ENCODE data around the gene COQ7. TPM values are rescaled to one million over a fixed set of nuclear protein-coding genes. Genes with fewer than 3 reads are reported as not detected.

COQ7 gene
- total RNA-seq, 1 donor from 2014 or later: 45.4 TPM

DNA sequence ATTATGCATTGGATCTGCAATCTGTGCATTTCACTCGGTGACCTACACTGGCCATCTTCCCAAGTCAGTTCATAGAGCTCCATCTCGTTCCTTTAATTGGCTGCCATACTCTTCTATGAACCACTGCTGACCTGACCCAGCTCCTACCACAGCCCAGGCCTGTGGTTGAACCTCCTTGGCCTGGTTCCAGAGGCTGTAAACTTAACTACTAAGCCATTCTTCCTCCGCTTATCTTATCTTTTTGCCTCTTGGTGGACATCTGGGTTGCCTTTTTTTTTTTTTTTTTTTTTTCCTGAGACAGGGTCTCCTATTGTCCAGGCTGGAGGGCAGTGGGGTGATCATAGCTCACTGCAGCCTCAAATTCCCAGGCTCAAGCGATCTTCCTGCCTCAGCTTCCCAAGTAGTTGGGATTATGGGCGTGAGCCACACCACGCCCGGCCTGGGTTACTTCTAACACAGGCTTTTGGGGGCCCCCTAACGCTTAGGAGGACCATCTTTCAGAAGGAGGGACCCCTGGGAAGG, 18.3 kb downstream of the COQ7 start:
- TF ChIP-seq, protein P1, sequence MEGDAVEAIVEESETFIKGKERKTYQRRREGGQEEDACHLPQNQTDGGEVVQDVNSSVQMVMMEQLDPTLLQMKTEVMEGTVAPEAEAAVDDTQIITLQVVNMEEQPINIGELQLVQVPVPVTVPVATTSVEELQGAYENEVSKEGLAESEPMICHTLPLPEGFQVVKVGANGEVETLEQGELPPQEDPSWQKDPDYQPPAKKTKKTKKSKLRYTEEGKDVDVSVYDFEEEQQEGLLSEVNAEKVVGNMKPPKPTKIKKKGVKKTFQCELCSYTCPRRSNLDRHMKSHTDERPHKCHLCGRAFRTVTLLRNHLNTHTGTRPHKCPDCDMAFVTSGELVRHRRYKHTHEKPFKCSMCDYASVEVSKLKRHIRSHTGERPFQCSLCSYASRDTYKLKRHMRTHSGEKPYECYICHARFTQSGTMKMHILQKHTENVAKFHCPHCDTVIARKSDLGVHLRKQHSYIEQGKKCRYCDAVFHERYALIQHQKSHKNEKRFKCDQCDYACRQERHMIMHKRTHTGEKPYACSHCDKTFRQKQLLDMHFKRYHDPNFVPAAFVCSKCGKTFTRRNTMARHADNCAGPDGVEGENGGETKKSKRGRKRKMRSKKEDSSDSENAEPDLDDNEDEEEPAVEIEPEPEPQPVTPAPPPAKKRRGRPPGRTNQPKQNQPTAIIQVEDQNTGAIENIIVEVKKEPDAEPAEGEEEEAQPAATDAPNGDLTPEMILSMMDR (IDR thresholded peaks at IDR 0.05; ENCODE audit: borderline replicate concordance): no peak
- intact Hi-C loops (cut with micrococcal nuclease): loop anchor here (5.0 to 10.0 kb wide), 3 partner anchors 89 to 419 kb away; no protein-coding TSS in a partner anchor
- Histone ChIP-seq H3K4me1 (peaks cover 8% of the 10 kb centered on the region), H3K27ac (replicated peaks) (no peak overlapping the region), H3K4me3 (peak overlapping the region; percentile 63), H3K36me3 (peaks cover 16% of the 10 kb centered on the region), H3K9me3 (replicated peaks) (no peaks in the 10 kb centered on the region), H3K27me3 (ENCODE audit: low read depth) (no peaks in the 10 kb centered on the region)
- DNase-seq: no peak

DNA sequence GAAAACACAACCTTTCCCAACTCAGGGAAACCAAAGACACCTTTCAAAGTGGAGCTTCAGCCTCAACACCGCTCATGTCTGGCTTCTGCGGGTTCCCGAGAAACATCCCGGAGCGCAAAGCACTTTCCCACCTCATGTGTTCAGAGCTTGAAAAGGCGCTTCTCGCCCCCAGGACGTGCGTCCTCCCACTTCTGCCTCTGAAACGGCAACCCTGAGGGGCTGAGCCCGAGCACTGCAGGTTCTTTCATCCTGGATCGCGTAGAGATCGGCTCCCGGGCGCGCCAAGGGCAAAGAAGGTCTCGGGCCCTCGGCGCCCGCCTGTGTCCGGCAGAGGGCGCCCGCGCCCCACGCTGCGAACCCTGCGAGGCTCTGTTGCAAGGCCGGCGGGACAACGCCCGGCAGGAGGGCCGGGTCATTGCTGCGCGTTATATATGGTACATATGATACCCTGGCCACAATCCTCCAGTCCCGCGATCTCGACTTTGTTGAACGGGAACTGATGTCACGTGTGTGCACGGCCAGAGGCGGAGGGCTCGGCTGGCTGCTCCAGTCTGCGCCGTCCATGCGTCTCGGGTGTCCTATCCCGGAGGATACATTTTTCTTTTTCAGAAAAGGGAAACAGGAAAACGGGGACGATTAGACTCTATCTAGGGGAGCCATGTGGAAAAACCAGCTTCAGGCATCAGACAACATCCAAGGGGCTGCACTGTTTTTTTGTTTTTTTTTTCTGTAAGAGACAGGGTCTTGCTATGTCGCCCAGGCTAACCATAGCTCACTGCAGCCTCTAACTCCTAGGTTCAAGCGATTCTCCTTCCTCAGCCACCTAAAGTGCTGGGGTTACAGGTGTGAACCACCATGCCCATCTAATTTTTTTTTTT, 19.1 kb downstream of the COQ7 start:
- H3K36me3 ChIP-seq: peaks cover 9% of the 10 kb centered on the region
- H3K27ac ChIP-seq (replicated peaks): peak overlapping the region; percentile 39
- DNase-seq: peak; percentile 82
- peaks cover 8% of the 10 kb centered on the region for H3K4me1 ChIP-seq
- intact Hi-C loops (cut with micrococcal nuclease): loop anchor here (5.0 to 10.0 kb wide), 3 partner anchors 88 to 418 kb away; no protein-coding TSS in a partner anchor
- H3K4me3 ChIP-seq: peak overlapping the region; percentile 63
- no peaks in the 10 kb centered on the region for H3K27me3 ChIP-seq (ENCODE audit: low read depth)
- TF ChIP-seq, protein P1 (IDR thresholded peaks at IDR 0.05; ENCODE audit: borderline replicate concordance): peak; percentile 100
- no peaks in the 10 kb centered on the region for H3K9me3 ChIP-seq (replicated peaks)

DNA sequence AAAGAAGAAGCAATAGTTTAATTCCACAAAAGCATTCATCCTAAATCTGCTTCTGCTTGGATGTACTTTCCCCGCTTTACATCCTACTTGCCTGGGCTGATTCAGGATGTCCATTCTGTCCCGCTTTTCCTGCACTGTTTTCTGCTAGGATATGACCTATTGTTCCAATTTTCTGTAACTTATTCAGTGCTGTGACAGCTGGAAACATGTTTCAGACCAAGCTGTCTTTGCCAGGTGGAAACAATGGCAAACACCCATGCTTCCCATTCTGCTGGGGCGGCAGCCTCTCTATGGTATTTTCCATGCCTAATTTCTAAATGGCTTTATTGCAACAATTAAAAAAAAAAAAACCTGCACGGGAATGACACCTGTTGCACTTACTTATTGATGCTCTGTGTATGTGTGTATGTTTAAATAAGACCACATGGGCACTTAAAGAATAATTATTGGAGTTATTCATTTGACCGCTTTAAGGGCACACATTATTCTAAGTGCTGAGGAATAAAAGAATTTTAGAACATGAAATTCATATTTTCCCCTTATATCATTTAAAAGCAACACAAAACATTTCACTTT, 21.0 kb downstream of the COQ7 start:
- Histone ChIP-seq H3K36me3 (no peaks in the 10 kb centered on the region), H3K27ac (replicated peaks) (peak overlapping the region; percentile 27), H3K27me3 (ENCODE audit: low read depth) (no peaks in the 10 kb centered on the region), H3K4me3 (no peak overlapping the region), H3K9me3 (replicated peaks) (no peaks in the 10 kb centered on the region), H3K4me1 (peaks cover 8% of the 10 kb centered on the region)
- TF ChIP-seq, protein P1 (IDR thresholded peaks at IDR 0.05; ENCODE audit: borderline replicate concordance): no peak
- intact Hi-C loops (cut with micrococcal nuclease): loop anchor here (5.0 to 10.0 kb wide), 3 partner anchors 86 to 416 kb away; no protein-coding TSS in a partner anchor
- DNase-seq: no peak

DNA sequence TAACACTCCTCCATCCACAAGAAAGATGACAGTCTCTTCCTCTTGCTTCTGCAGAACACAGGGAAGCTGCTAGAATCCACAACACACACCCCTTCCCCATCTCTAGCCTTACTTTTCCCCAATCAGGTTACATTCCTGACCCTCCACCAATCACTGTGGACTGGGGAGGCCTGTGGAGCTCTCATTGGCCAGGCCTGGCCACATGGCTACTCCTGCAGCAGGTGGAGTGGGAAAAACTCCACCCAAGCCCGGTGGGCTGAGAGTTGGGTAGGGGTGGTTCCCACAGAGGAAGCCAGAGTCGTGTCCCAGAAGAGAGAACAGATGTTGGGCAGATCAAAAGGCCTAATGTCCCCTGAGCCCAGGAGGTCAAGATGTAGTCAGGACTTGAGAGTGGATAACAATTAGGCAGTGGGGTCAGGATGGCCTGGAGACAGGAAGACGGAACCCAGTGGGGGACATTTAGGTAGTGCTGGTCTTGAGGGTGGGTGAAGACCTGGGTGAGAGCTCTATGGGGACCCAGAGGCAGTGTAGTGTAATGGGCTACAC, 22.1 kb downstream of the COQ7 start:
- peaks cover 8% of the 10 kb centered on the region for H3K4me1 ChIP-seq
- H3K4me3 ChIP-seq: no peak overlapping the region
- TF ChIP-seq, protein P1 (IDR thresholded peaks at IDR 0.05; ENCODE audit: borderline replicate concordance): no peak
- H3K36me3 ChIP-seq: no peaks in the 10 kb centered on the region
- no peak for DNase-seq
- H3K27ac ChIP-seq (replicated peaks): no peak overlapping the region
- intact Hi-C loops (cut with micrococcal nuclease): loop anchor here (5.0 to 10.0 kb wide), 3 partner anchors 85 to 415 kb away; no protein-coding TSS in a partner anchor
- no peaks in the 10 kb centered on the region for H3K27me3 ChIP-seq (ENCODE audit: low read depth)
- no peaks in the 10 kb centered on the region for H3K9me3 ChIP-seq (replicated peaks)

DNA sequence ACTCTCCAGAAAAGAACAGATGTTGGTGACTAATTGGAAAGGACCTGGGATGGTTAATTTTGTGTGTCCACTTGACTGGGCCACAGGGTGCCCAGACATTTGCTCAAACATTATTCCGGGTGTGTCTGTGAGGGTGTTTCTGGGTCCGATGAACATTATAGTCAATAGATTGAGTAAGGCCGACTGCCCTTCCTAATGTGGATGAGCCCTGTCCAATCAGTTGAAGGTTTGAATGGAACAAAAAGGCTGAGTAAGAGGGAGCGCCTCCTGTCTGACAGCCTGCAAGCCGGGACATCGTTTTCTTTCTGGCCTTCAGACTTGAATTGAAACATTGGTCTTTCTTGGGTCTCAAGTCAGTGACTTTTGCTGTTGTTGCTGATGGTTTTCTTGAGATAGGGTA, 23.5 kb downstream of the COQ7 start:
- TF ChIP-seq, protein P1 (IDR thresholded peaks at IDR 0.05; ENCODE audit: borderline replicate concordance): no peak
- Histone ChIP-seq H3K9me3 (replicated peaks) (no peaks in the 10 kb centered on the region), H3K27ac (replicated peaks) (no peak overlapping the region)

More for the DNA sequence above, 23.5 kb downstream of the COQ7 start:
- no peak for DNase-seq
- Histone ChIP-seq H3K27me3 (ENCODE audit: low read depth) (no peaks in the 10 kb centered on the region), H3K36me3 (no peaks in the 10 kb centered on the region), H3K4me3 (no peak overlapping the region), H3K4me1 (peaks cover 5% of the 10 kb centered on the region)
- intact Hi-C loops (cut with micrococcal nuclease): no loop called here

Data from left ventricle myocardium inferior (tissue), 1 donor.